A673 (cell line): ENCODE results near the gene CCDC40. TPM values are rescaled to one million over a fixed set of nuclear protein-coding genes. Genes with fewer than 3 reads are reported as not detected.
A peak's percentile ranks its signal among the peaks of the same experiment; 100 is the strongest.

Source experiments
- BruUV-seq: library from RNA; stranded (reverse); fragments of 400-500 nt; replicated peaks from 2 replicates; lab custom pipeline; 2021; lab: Mats Ljungman, UMichigan
- CTCF ChIA-PET: fragments of 300-600 bp; sonication (Branson Sonifier 250); formaldehyde crosslinking; loops from one replicate; lab custom pipeline; 2022; ENCODE audit warnings: antibody characterized with exemption; lab: Charles Lee
- POLR2A ChIA-PET: fragments of 300-600 bp; sonication (Branson Sonifier 250); formaldehyde crosslinking; loops from one replicate; lab custom pipeline; 2022; ENCODE audit warnings: antibody characterized with exemption; ENCODE audit not compliant: low non-redundant PET; lab: Charles Lee
- DNase-seq: peaks from one replicate; pipeline ENCODE4 v3.0.0-alpha.2; 2015; ENCODE audit warnings: low spot score
- H3K27ac ChIP-seq: fragments of 200-600 bp; sonication (generic); 2 replicates; pipeline ENCODE4 v1.5.1; 2016; ENCODE audit warnings: mixed run types, low read depth, mild to moderate bottlenecking, mixed read lengths, antibody characterized with exemption, low read length; ENCODE audit not compliant: poor library complexity, severe bottlenecking
- H3K27me3 ChIP-seq: fragments of 200-600 bp; sonication (generic); replicated peaks from 2 replicates; pipeline ENCODE4 v1.6.1; 2017; ENCODE audit warnings: mixed run types, low read depth, mild to moderate bottlenecking, mixed read lengths, antibody characterized with exemption, low read length; ENCODE audit not compliant: insufficient read depth, poor library complexity
- H3K36me3 ChIP-seq: fragments of 200-600 bp; sonication (generic); 2 replicates; pipeline ENCODE4 v1.6.1; 2016; ENCODE audit warnings: mixed run types, mild to moderate bottlenecking, mixed read lengths, antibody characterized with exemption, low read length; ENCODE audit not compliant: insufficient read depth, poor library complexity, severe bottlenecking
- H3K4me1 ChIP-seq: fragments of 200-600 bp; sonication (generic); 2 replicates; pipeline ENCODE4 v1.6.1; 2017; ENCODE audit warnings: mixed run types, mild to moderate bottlenecking, mixed read lengths, antibody characterized with exemption, low read length; ENCODE audit not compliant: insufficient read depth, poor library complexity, severe bottlenecking
- H3K4me3 ChIP-seq: fragments of 200-600 bp; sonication (generic); 2 replicates; pipeline ENCODE4 v1.5.1; 2016; ENCODE audit warnings: low read depth, mixed run types, mild to moderate bottlenecking, mixed read lengths, low read length; ENCODE audit not compliant: poor library complexity, severe bottlenecking
- H3K9me3 ChIP-seq: fragments of 200-600 bp; sonication (generic); 2 replicates; pipeline ENCODE4 v1.6.1; 2016; ENCODE audit warnings: mixed run types, low read depth, mild to moderate bottlenecking, mixed read lengths, antibody characterized with exemption, low read length; ENCODE audit not compliant: poor library complexity, severe bottlenecking
- EZH2 ChIP-seq: fragments of 200-600 bp; sonication (generic); IDR thresholded peaks from 2 replicates; pipeline ENCODE4 v1.6.1; 2017; ENCODE audit warnings: borderline replicate concordance, low read depth, mild to moderate bottlenecking, mixed read lengths, antibody characterized with exemption, low read length; ENCODE audit not compliant: poor library complexity, severe bottlenecking
- intact Hi-C: fragments of 100-400 bp; cut with micrococcal nuclease; formaldehyde crosslinking; loops from one replicate; pipeline ENCODE4 v1.10.0; 2022; ENCODE audit not compliant: unreplicated experiment
- total RNA-seq: library from RNA; stranded (reverse); gene quantifications from 2 replicates; pipeline ENCODE4 v1.2.3, GENCODE V29; 2021
- TF ChIP-seq, protein P1 (sequence below): fragments of 300-800, 200-600 bp; sonication (generic); conservative IDR thresholded peaks from 2 replicates; pipeline ENCODE4 v1.5.1; 2017; ENCODE audit warnings: low read depth, mild to moderate bottlenecking, antibody characterized with exemption, low read length, moderate library complexity, mixed read lengths

Gene CCDC40
- total RNA-seq, 1 experiment from 2014 or later, result 3.5 TPM

DNA sequence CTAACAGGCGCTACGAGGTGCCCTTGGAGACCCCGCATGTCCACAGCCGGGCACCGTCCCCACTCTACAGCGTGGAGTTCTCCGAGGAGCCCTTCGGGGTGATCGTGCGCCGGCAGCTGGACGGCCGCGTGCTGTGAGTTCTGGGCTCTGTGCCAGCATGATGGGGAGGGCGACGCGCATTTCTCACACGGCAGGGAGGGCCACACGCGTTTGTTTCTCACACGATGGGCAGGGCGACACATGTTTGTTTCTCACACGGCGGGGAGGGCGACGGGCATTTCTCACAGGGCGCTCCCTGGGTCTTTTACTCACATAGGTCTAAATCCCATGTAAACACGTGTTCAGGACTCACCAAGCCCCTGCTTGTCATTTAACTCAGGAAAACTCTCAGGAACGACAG lies 69.3 kb downstream of the CCDC40 start:
- POLR2A ChIA-PET, result no interaction called here

DNA sequence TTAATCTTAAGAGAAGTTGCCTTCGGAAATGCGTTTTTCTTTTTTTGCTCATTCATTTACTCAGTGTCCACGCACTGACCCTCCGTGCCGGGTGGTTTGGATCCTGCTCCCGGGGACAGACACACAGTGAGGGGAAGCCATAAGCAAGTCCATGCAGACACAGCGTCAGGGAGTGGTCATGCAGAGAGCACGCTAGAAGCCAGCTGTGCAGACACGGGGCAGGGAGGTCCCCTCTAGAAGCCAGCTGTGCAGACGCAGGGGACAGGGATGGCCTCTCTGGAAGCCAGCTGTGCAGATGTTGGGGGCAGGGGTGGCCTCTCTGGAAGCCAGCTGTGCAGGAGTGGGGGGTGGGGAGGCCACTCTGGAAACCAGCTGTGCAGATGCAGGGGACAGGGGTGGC lies 69.7 kb downstream of the CCDC40 start:
- TF ChIP-seq, protein P1, sequence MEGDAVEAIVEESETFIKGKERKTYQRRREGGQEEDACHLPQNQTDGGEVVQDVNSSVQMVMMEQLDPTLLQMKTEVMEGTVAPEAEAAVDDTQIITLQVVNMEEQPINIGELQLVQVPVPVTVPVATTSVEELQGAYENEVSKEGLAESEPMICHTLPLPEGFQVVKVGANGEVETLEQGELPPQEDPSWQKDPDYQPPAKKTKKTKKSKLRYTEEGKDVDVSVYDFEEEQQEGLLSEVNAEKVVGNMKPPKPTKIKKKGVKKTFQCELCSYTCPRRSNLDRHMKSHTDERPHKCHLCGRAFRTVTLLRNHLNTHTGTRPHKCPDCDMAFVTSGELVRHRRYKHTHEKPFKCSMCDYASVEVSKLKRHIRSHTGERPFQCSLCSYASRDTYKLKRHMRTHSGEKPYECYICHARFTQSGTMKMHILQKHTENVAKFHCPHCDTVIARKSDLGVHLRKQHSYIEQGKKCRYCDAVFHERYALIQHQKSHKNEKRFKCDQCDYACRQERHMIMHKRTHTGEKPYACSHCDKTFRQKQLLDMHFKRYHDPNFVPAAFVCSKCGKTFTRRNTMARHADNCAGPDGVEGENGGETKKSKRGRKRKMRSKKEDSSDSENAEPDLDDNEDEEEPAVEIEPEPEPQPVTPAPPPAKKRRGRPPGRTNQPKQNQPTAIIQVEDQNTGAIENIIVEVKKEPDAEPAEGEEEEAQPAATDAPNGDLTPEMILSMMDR, result no peak
- no peak for TF ChIP-seq EZH2
- no peak overlapping the region for H3K27ac ChIP-seq
- intact Hi-C loops, result no loop called here
- POLR2A ChIA-PET, result no interaction called here
- H3K36me3 ChIP-seq, result no peaks in the 10 kb centered on the region
- H3K4me3 ChIP-seq, result no peak overlapping the region
- CTCF ChIA-PET, result no interaction called here
- H3K9me3 ChIP-seq, result no peaks in the 10 kb centered on the region
- peak; percentile 17 for DNase-seq
- H3K4me1 ChIP-seq, result peaks cover 10% of the 10 kb centered on the region
- no TSS peak for BruUV-seq
- no peaks in the 10 kb centered on the region for H3K27me3 ChIP-seq

More for the DNA sequence above, 69.3 kb downstream of the CCDC40 start:
- DNase-seq, result peak; percentile 47
- CTCF ChIA-PET, result no interaction called here
- intact Hi-C loops, result no loop called here
- Histone ChIP-seq H3K27me3 (no peaks in the 10 kb centered on the region), H3K4me1 (peaks cover 10% of the 10 kb centered on the region), H3K36me3 (no peaks in the 10 kb centered on the region), H3K4me3 (no peak overlapping the region), H3K9me3 (no peaks in the 10 kb centered on the region), H3K27ac (no peak overlapping the region)
- BruUV-seq, result no TSS peak
- TF ChIP-seq EZH2, result no peak
- TF ChIP-seq, protein P1, result no peak

DNA sequence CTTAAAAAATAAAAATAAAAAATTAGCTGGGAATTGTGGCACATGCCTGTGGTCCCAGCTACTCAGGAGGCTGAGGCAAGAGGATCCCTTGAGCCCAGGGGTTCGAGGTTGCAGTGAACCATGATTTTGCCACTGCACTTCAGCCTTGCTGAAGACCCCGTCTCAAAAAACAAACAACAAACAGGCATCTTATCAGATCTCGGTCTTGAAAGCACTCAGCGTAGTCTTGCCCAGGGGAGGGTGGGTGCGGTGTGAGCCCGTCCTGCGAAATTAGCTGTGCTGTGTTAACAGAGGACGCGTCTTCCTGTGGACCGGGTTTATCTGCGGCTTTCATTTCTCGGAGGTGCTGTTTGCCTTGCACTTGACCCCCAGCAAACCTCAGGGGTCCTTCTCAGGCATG lies 70.3 kb downstream of the CCDC40 start:
- intact Hi-C loops, result no loop called here
- ChIA-PET POLR2A (no interaction called here), CTCF (no interaction called here)
- Histone ChIP-seq H3K9me3 (no peaks in the 10 kb centered on the region), H3K27ac (no peak overlapping the region), H3K4me1 (peaks cover 10% of the 10 kb centered on the region), H3K4me3 (no peak overlapping the region), H3K36me3 (no peaks in the 10 kb centered on the region), H3K27me3 (no peaks in the 10 kb centered on the region)
- BruUV-seq, result no TSS peak
- DNase-seq, result no peak
- no peak for TF ChIP-seq EZH2
- TF ChIP-seq, protein P1, result no peak
